ENCODE data around the gene DIAPH2. TPM values are rescaled to one million over a fixed set of nuclear protein-coding genes. Genes with fewer than 3 reads are reported as not detected.

DIAPH2 gene
- total and polyA plus RNA-seq, 9 of the 15 experiments (the other 6 are each of a cell fraction or from before 2014, with no cell fraction given): 0.01 to 0.18 (median 0.07) TPM; not detected in 1

DNA sequence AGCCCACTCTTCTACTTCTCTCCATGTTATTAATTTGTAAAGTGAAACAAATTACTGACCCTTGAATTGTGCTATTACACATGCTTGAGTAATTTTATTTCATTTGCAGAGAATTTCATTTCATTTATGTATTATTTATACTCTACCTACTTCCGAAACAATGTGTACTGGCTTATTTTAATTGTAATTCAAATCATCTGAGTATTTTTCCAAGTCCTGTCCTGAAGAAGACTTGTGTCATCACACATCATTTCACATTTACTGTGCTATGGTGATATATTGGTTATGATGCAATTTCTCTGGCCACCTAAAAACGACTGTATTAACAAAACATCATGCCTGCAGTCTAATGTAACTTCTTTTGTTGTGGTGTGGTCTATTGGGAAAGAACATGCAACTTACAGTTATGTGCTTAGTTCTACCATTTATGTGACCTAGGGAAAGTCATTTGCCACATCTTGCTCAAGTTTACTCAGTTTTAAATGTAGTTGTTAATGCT lies 583.6 kb downstream of the DIAPH2 start:
- in situ Hi-C loops (cut with MboI) (no loop called here), intact Hi-C loops (cut with micrococcal nuclease) (no loop called here)
- H3K36me3 ChIP-seq (ENCODE audit: control insufficient read depth, insufficient read depth, low read length): no peaks in the 10 kb centered on the region
- H3K27me3 ChIP-seq (ENCODE audit: control insufficient read depth in 2 of 2, insufficient read depth in 2 of 2, low read length in 2 of 2): no peaks in the 10 kb centered on the region
- H4K20me1 ChIP-seq (replicated peaks; ENCODE audit: control insufficient read depth, insufficient read depth, low read length): no peaks in the 10 kb centered on the region
- TF ChIP-seq SAP30 (IDR thresholded peaks at IDR 0.05; ENCODE audit: borderline replicate concordance, insufficient read depth, low read depth, low read length, poor library complexity, severe bottlenecking) (no peak), OTX1 (CRISPR knock-in tag; IDR thresholded peaks at IDR 0.05) (no peak), SMAD4 (CRISPR knock-in tag; conservative IDR thresholded peaks at IDR 0.05) (no peak), BRCA1 (IDR thresholded peaks at IDR 0.05) (no peak), BRCA1 (CRISPR knock-in tag; IDR thresholded peaks at IDR 0.05) (no peak)
- TF ChIP-seq, protein P1, sequence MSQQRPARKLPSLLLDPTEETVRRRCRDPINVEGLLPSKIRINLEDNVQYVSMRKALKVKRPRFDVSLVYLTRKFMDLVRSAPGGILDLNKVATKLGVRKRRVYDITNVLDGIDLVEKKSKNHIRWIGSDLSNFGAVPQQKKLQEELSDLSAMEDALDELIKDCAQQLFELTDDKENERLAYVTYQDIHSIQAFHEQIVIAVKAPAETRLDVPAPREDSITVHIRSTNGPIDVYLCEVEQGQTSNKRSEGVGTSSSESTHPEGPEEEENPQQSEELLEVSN (IDR thresholded peaks at IDR 0.05; ENCODE audit: borderline replicate concordance in 1 of 2, extremely low read depth in 1 of 2, insufficient read depth in 1 of 2, insufficient read length in 1 of 2, low read depth in 1 of 2, low read length in 1 of 2, poor library complexity in 1 of 2, severe bottlenecking in 1 of 2): no peak
- no peak for DNase-seq (ENCODE audit: extremely low read depth in 1 of 4, low spot score in 3 of 4)
- no peak overlapping the region for H3K27ac ChIP-seq (ENCODE audit: extremely low read depth, low read depth, low read length)
- H3K4me1 ChIP-seq (replicated peaks in 1 of 2; ENCODE audit: control insufficient read depth in 2 of 2, insufficient read depth in 2 of 2, low read length in 2 of 2): no peaks in the 10 kb centered on the region
- BruUV-seq (replicated peaks): no TSS peak
- no peak for FAIRE-seq
- H3K4me2 ChIP-seq (ENCODE audit: insufficient read depth, low read length): no peak overlapping the region
- no peaks in the 10 kb centered on the region for H3K79me2 ChIP-seq (ENCODE audit: control insufficient read depth, insufficient read depth, low read length)
- H3K9me3 ChIP-seq (replicated peaks; ENCODE audit: control insufficient read depth, insufficient read depth, low read depth, low read length): no peaks in the 10 kb centered on the region
- 4% methylated on average over 2 of the region's 2 CpGs for WGBS (ENCODE audit: insufficient coverage, low coverage, missing lambda C conversion rate)
- POLR2A ChIA-PET: no interaction called here
- no peak overlapping the region for H3K4me3 ChIP-seq
- no peak for ATAC-seq
- H3K9ac ChIP-seq (ENCODE audit: insufficient read depth in 1 of 2, low read depth in 2 of 2, low read length in 2 of 2): no peak overlapping the region
- no peaks in the 10 kb centered on the region for H3K9me1 ChIP-seq (ENCODE audit: control insufficient read depth, insufficient read depth, low read length)
- CTCF ChIA-PET (ENCODE audit: low intra/inter-chr PET ratio): no interaction called here
- no peak overlapping the region for H2AFZ ChIP-seq (ENCODE audit: low read depth, low read length)
